NOMO-1 treated with dmso at 0.1 percent for 144 hours (cell line): Measurements from ENCODE around the gene PARP8.
A peak's percentile ranks its signal among the peaks of the same experiment; 100 is the strongest.

Source experiments
- DNase-seq: peaks from one replicate; lab custom pipeline; 2025; ENCODE audit not compliant: unreplicated experiment; lab: John Stamatoyannopoulos, UW

The PARP8 gene

DNA sequence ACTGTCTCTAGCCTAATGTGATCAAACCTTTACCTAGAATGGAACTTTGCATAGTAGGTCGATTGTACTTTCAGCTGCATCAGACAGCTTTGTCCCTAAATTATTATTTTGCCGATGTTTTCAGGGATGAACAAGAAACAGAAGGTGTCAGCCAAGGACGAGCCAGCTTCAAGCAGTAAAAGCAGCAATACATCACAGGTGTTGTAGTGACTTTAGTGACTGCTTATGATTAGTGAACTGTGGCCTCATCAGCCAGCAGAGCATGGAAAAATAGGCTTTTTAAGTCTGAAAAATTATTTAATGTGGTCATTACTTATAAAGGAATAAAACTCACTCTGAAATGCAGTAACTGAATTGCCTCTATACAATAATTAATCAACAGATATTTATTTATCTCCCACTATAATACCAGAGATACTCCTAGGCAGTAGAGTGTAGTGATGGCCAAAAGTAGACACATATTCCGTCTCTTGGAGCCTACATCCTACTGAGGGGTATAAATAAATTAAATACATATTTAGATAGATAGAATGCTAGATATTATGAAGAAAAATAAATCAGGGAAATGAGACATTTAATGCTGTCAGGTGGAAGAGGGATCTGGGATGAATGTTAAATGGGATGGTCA is 166.3 kb downstream of the PARP8 start:
- DNase-seq, result no peak

DNA sequence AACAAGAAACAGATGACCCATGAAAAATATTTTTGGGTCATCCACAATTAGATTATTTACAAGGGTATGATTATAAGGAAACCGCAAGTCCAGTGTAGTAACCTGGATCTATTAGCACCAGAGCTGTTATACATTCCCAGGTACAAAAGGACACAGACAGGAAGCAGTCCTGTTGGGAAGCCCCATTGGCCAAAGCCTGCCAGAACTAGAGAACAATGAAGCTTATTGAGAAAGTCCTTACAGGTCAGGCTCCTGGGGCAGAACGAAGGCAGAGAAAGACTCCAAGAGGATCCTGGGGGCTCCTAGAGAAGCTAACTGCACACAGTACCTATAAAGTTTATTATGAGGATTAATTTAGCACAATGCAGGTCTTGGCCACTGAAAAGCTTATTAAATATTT is 169.9 kb downstream of the PARP8 start:
- DNase-seq, result no peak

DNA sequence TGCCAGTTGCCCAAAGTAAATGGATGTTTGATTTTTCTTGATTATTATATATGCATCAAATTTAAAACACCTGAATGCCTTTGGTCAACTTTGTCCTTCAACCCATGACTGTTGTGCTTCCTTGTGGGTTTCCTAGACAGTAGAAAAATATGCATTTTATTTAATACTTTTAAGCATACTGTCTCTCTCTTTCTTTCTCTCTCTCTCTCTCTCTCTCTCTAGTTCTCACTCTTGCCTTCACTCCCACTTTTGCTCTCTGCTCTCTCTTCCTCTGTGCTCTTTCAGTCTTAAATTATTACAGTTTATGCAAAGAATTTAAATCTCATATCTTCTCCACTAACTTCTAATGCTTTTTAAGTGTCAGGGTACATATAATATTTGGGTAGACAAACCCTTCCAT is 173.0 kb downstream of the PARP8 start:
- no peak for DNase-seq

DNA sequence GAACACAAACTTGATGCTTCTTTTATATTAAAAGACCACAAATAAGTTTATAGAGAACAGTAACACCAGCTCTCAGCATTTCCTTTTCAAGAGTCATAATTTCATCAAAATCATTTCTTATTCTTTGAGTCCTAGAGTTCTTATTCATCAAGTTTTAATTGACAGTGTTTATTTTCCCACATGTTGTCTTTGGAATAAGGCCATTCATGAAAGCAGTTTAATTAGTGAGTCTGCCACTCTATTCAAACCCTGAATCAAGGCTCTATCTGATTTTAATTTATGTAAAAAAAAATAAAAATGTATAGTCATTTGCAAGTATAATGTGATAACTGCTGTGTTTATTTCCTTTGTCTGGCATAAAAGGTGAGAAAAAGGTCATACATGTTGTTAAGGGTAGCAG is 176.7 kb downstream of the PARP8 start:
- DNase-seq, result no peak

DNA sequence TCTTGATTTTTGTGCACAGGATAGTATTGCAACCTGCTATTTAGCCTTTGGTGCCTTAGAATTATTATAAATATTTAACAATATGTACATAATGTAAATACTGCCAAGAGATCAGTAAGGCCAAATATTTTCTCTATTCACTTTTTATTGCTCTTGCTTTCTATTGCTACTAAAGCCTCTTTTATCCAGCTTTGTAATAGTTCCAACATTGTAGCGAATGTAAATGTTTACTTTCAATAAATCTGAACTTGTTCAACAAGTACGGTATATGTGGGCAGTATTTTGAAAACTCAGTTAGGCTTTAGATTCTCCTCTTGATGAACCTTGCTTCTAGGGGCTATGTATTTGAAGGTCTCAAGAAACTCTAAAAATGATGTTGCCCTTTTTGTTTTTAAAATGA is 179.8 kb downstream of the PARP8 start:
- no peak for DNase-seq

DNA sequence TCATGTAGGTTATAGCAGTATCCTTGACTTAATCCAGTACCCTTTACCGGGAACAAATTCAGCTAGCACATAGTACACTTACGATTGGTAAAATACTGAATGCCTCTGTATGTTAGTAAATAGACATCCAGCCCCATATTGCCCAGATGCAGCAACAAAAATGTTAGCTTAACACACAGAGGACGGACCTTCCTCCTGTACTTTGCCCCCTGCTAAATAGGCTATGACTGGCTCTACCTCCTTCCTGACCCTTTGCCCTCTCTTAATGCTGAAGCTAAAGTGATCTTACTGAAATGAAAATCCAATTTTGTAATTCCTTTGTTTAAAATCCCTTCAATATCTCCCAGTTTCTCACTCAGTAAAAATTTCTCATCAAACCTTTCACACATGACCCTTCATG is 183.1 kb downstream of the PARP8 start:
- no peak for DNase-seq

DNA sequence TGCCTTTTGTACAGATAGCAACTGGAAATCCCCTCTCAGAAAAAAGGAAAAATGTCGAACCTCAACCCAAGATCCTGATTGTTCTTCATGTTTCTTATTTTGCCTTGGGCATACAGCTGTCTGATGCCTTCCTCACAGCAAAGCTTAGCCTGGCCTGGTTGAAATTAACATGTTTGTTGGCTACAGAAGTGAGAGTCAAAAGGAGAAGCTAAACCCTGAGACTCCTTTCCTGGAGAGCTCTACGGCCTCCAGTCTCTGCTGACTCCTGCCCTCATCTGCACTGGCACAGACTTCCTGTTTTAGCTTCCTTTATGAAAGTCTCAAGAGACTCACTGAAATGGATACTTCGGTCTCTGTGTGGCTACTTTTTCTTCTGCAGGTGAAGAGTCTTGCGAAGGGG is 186.7 kb downstream of the PARP8 start:
- peak; percentile 95 for DNase-seq

DNA sequence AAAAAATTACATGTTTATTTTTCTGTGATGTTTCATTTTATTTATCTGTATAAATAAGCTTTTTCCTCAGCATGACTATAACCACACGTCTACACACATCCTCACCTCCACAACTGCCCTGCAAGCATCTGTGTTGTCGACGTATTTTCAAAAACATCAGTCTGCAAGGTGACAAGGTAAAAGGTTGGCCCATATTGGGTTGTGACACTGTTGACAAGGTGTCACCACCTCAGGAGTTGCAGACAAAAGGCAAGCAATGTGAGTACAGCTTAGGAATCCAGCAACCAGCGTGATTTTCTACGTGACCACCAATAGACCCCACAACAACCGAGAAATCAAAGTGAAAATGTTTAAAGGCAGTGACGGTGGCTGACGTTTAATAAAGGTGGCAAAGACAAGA is 187.6 kb downstream of the PARP8 start:
- DNase-seq, result no peak

DNA sequence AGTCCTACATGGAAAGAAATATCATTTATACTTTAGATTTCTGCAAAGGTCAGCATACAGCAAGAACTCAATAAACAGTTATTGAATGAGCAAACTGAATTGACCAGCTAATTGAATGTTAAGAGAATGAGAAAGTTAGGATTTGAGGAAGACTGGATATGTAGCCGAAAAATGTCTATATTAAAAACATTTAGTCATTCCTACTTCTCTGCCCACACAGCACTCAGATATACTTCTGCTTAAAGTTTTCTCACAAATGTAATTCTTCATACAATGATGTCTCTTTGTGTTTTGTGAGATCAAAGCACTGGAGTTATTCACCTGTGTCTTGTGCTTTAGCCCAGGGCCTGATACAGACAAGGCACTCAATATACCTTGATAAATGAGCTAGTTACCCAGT is 188.6 kb downstream of the PARP8 start:
- DNase-seq, result no peak

DNA sequence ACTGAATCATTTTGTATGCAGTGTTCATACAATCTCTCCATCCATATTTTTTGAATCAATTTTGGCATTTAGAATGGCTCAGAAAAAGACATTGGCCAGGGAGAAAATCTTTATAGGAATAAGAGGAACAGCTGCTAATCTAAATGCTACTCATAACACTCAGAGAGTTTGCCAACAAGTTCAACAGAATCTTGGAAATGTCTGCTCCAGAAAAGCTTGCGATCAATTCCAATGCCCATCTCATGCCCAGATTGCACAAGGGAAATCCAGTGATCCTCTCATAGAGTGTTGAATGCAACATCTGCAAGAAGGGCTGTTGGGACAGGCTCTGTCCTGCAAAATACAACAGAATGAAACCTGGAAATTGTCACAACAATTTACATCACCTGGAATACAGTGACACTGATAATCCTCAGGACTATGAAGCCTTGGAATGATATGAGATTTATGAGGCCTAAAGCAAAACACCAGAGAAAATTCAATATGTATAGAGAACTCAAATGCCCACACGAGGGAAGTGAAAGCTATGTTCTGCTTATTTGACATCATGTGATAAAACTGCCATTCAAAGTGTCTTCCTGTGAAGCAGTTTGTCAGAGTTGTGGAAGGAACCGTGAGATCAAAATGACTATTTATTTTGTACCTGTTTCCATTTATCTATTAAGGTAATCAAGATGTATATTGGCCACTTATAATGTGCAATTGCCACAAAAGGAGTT is 190.1 kb downstream of the PARP8 start:
- DNase-seq, result peak; percentile 55

DNA sequence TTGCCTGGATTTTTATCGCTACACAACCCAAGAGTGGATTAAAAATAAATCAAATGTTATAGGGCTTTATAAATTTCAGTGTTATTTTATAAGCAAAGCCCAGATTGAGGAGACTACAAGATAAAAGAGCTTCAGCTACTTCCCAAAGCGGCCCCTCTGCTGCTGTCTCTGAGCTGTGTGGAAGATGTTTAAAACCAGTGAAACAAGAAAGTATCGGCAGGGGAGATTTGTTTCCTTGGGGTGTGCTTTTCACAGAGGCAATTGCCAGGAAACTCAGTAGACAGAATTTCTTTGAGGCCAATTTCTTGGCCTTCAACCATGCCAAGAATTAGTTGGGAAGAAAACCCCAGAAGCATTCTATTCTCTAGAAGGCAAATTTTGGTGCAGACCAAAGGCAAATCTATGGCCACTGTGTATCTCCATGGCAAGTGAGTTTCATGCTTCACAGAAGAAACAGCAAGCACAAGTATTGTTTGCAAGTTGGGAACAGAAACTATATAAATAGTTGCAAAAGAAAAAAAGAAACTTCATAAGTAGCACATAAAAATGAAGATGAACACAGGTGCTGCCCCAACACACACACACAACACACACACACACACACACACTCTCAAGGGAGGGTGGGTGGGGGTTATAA is 197.2 kb downstream of the PARP8 start:
- no peak for DNase-seq

DNA sequence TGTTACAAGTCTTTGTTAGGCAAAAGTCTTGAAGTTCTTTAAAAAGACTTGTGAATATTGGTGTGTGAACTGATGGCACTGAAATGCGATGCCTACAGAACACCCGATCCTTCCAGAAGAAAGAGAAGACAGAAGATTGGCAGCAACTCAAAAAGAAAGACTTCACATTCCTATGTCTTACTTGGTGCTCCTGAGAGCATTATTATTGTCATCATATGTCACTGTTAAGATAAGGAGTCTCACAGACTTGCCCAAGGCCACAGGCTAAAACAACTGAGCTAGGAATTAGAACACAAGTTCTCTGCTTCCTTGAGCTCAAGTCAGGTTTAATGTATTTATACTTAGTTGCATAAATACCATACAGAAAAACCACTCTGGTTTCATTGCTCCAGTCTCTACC is 198.0 kb downstream of the PARP8 start:
- DNase-seq, result no peak

DNA sequence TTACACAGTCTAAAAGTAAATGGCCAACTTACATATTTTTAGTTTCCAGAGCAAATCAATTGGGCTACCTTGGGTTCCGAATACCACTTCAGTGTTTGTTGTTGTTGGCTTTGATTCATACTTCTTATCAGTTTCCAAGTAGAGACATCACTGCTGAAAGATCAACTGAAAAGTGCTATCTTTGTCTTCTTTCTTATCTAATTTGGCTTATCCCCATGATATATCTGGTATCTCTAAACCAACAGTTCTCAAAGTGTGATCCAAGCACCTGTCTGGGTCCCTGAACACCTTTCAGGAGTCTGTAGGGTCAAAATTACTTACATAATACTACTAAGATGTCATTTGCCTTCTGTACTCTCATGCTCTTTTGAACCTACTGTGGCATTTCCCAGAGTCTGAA is 200.0 kb downstream of the PARP8 start:
- DNase-seq, result no peak

DNA sequence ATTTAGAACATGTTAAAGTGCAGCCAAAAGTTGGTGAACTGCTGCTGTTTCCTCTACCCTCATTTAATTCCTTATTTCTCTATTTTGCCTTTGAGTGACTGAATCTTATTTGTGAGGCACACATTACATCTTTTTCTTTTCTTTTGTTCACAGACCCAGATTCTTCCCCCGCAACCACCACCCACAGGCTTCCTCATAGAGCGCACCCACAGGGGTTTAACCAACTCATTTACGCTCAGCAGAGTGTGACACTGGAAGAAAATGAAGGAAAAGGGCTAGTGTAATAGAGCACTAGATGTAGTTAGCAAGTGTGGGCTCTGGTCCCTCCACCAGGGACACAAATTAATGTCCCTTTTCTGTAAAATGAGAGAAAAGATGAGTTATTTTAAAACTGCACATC is 200.7 kb downstream of the PARP8 start:
- no peak for DNase-seq

DNA sequence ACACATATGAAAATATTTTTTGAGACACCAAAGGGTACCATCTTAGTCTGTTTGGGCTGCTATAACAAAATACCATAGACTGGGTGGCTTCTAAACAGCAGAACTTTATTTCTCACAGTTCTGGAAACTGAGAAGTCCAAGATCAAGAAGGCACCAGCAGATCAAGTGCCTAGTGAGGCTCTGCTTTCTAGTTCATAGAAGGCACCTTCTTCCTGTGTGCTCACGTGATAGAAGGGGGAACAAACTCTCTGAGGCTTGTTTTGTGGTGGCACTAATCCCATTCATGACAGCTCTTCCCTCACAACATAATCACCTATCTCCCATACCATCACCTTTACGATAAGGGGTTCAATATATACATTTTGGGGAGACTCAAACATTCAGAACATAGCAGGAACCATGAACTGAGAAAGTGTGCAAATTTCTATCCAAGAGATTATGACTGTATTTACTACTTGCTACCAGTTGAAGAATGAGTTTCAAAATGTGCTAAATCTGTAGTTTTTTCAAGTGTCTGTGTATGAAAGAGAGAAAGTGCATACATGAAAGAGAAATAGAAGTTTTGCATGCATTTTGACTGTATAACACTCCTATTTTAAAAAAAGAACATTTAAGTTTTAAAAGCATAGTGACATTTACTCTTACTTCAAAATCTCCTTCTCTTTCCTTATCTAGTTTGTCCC is 207.3 kb downstream of the PARP8 start:
- no peak for DNase-seq

DNA sequence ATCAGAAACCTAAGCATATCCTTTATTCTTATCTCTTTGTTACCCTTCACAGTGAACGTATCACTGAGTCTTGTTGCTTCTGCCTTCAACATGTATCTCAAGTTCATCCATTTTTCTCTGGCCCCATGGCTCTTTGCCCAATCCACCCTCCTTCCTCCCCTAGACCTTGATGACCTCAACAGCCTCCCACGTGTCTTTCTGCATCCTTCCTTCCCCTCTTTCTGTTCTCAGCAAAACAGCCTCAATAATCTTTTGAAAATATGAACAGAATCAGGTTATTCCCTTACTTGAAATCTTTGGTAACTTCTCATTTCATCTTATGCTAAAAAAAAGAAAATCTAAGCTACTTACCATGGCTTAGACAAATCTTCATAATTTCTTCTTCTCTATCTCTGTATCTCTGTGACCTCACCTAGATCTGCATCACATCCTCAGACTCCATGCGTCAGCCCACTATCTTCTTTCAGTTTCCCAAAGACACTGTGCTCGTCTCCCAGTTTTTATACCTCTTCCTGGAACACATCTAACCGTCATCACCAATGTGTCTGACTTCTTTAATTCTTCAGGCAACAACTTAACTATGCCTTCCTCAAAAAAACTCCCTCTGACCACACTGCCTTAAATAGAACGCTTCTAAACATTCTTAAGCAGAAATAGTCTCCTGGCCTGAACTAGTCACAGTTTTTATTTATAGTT is 208.0 kb downstream of the PARP8 start:
- DNase-seq, result peak; percentile 33

DNA sequence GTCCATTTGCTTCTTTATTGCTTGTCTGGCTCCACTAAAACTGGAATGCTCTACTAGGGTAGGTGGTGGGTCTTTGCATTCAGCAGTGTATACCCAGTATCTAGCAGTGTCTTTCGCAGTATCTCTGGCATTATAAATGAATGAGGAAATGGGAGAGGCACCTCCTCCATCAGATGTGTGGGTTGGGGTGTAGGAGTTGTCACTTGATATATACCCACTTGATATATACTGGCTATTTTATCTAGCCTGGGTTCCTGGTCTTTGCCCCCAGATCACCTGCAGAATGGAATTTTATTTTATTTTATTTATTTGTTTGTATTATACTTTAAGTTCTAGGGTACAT is 208.5 kb downstream of the PARP8 start:
- DNase-seq, result no peak

DNA sequence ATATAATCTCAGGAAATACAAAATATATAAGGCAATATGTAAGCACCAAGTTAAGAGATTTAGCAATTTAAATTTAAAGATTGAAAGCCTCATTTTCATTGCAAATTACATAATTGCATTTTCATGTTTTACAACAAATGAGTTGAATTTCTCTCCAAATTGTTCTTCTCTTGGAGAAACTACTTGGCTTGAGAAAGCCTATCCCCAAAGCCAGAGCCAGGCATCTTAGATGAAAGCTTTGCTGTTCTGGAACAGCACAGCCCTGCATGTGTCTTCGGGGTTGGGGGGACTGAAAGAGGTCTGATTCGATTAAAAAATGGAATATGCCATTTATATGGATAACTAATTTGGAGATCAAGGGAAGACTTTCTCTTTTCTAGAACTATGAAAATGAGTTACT is 212.0 kb downstream of the PARP8 start:
- DNase-seq, result no peak

DNA sequence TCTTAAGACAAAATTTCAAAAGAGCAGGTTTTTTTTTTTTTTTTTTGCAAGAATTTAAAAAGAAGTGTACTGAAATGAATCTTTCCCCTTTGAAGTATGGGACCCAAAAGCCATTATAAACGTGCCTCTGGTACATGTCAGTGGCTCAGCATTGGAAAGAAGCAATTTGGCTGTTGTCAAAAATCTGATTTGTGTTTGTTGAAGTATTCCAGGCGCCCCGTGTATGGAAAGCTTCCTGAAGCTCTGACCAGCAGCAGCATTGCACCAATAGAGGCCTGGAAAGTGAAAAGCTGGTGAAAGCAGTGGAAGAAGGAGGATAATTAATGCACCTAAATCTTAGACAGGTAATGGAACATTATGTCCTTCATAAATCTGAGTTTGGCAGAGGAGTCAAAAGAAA is 215.0 kb downstream of the PARP8 start:
- DNase-seq, result no peak

DNA sequence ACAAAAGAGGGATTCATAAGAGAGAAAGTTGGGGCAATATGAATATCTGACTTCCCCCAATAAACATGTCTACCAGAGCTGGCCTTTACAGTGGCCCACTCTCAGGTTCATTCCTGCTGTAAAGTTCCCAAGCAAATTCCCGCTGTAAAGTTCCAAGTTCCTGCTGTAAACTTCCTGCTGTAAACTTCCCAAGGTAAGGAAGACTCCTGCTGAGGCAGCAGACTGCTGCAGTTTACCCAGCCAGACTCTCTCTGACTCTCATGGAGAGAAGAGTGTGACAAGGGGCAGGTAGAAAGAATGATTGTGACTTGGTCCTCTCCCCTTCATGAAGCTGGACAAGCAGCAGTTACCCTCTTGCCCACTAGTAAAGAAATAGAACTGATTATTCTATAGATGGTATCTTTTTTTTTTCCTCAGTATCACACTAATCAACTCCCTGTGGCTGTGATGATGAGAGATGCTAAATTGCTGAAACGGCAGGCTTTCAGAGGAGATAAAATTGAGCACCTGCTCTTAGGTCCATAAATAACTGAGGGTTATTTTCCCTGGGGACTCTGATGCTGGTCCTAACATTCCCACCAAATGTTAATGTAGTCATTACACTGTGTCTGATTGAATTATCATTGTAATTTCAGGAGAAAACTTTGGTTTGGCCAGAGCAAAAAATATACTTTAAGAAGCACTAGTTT is 220.4 kb downstream of the PARP8 start:
- no peak for DNase-seq
